Sigmoid colon (tissue), 7 donors: ENCODE data around the gene AMOT. TPM values are rescaled to one million over a fixed set of nuclear protein-coding genes. Genes with fewer than 3 reads are reported as not detected.

Experiments
- DNase-seq: peaks from one replicate; pipeline ENCODE4 v3.0.0-alpha.2; 2019
- H3K27ac ChIP-seq, 4 donors: fragments of 200-600 bp; sonication (generic); one replicate each; pipeline ENCODE4 v1.5.1; 2016 to 2019; ENCODE audit warnings: mild to moderate bottlenecking in 1 of 4
- H3K27me3 ChIP-seq, 3 donors: fragments of 200-600 bp; sonication (generic); one replicate each; pipeline ENCODE4 v1.5.1; 2019; ENCODE audit warnings: mild to moderate bottlenecking in 1 of 3
- H3K36me3 ChIP-seq, 4 donors: fragments of 200-600 bp; sonication (generic); one replicate each; pipeline ENCODE4 v1.5.1; 2016 to 2019
- H3K4me1 ChIP-seq, 4 donors: fragments of 200-600 bp; sonication (generic); one replicate each; pipeline ENCODE4 v1.5.1; 2017 to 2019
- H3K4me3 ChIP-seq, 4 donors: fragments of 200-600 bp; sonication (generic); one replicate each; pipeline ENCODE4 v1.5.1; 2017 to 2019; ENCODE audit warnings: mild to moderate bottlenecking in 2 of 4, moderate library complexity in 1 of 4
- H3K9me3 ChIP-seq, 4 donors: fragments of 200-600 bp in 3 of 4; sonication (generic) in 3 of 4; one replicate each; pipeline versions ENCODE4 v1.5.1 to v1.6.1; 2013 to 2019
- CTCF ChIP-seq, 4 experiments: fragments of 450-650 bp in 3 of 4; fragments of 200-600 bp in 1 of 4; IDR thresholded peaks; one replicate each; pipeline ENCODE4 v1.5.1; 2016 to 2019; ENCODE audit warnings: antibody characterized with exemption in 4 of 4, mild to moderate bottlenecking in 3 of 4, moderate library complexity in 2 of 4
- EP300 ChIP-seq, 4 donors: sonication (generic); formaldehyde crosslinking; IDR thresholded peaks; one replicate each; pipeline ENCODE4 v1.6.1; 2017; ENCODE audit warnings: antibody characterized with exemption in 4 of 4
- POLR2A ChIP-seq, 2 donors: fragments of 450-650 bp; IDR thresholded peaks; one replicate each; pipeline ENCODE4 v1.6.1; 2016; ENCODE audit warnings: antibody characterized with exemption in 2 of 2, mild to moderate bottlenecking in 2 of 2, moderate library complexity in 2 of 2
- POLR2AphosphoS5 ChIP-seq, 4 donors: sonication (generic); formaldehyde crosslinking; IDR thresholded peaks; one replicate each; pipeline ENCODE4 v1.6.1; 2017; ENCODE audit warnings: antibody characterized with exemption in 4 of 4
- WGBS, 2 donors: extraction: QIAGEN DNeasy Blood & Tissue Kit; methylation state at CpG; one replicate each; pipeline ENCODE4 v1.1.7; 2013; 5-methylcytosine and 5-hydroxymethylcytosine counted together
- intact Hi-C: fragments of 100-400 bp; cut with DNase I; formaldehyde crosslinking; loops from one replicate; pipeline ENCODE4 v1.15.1; 2023
- polyA plus RNA-seq, 3 donors: library from polyadenylated mRNA; stranded (reverse); fragments of 200-250 nt; gene quantifications; one replicate each; pipeline ENCODE4 v1.2.3, GENCODE V29; 2013
- total RNA-seq, 4 donors: library from RNA; depleted of rRNA; stranded (reverse); fragments of >200 nt; gene quantifications; one replicate each; pipeline ENCODE4 v1.1.0, GENCODE V29; 2016
- donor health status: healthy with polysubstance abuse.
- donor health status: Bipolar disorder and iron deficiency.
- donor health status: healthy.

AMOT gene
- total and polyA plus RNA-seq, 7 donors: 2.1 to 31.9 (median 14.1) TPM

- WGBS, 2 donors: 84 to 89% methylated on average over 10 of the region's 10 CpGs
- no peaks in the 10 kb centered on the region for H3K9me3 ChIP-seq
- H3K4me3 ChIP-seq: no peak overlapping the region
- intact Hi-C loops: no loop called here
- no peak overlapping the region for H3K27ac ChIP-seq
- H3K36me3 ChIP-seq: peaks cover 0 to 15% (median 0%) of the 10 kb centered on the region in 4 donors
- H3K27me3 ChIP-seq: no peaks in the 10 kb centered on the region
- H3K4me1 ChIP-seq: no peaks in the 10 kb centered on the region
- no peak for DNase-seq
- TF ChIP-seq POLR2A (IDR thresholded peaks at IDR 0.05) (no peak), CTCF (IDR thresholded peaks at IDR 0.05) (no peak), EP300 (IDR thresholded peaks at IDR 0.05) (no peak), POLR2AphosphoS5 (IDR thresholded peaks at IDR 0.05) (no peak)
These were observed 65.9 kb downstream of the AMOT start for GRCh38 chrX:112774651-112775293.

- Histone ChIP-seq H3K27me3 (no peaks in the 10 kb centered on the region), H3K4me3 (no peak overlapping the region), H3K4me1 (no peaks in the 10 kb centered on the region), H3K9me3 (no peaks in the 10 kb centered on the region), H3K36me3 (peaks cover 0 to 11% (median 0%) of the 10 kb centered on the region in 4 donors), H3K27ac (no peak overlapping the region)
- no peak for DNase-seq
- TF ChIP-seq EP300 (IDR thresholded peaks at IDR 0.05) (no peak), POLR2A (IDR thresholded peaks at IDR 0.05) (no peak), POLR2AphosphoS5 (IDR thresholded peaks at IDR 0.05) (no peak), CTCF (IDR thresholded peaks at IDR 0.05) (no peak)
- intact Hi-C loops: no loop called here
- WGBS, 2 donors: 78 to 83% methylated on average over 4 of the region's 4 CpGs
These were observed 66.5 kb downstream of the AMOT start for GRCh38 chrX:112774142-112774541.

- no peak for DNase-seq
- no peak overlapping the region for H3K4me3 ChIP-seq
- no peaks in the 10 kb centered on the region for H3K27me3 ChIP-seq
- H3K9me3 ChIP-seq: no peaks in the 10 kb centered on the region
- H3K27ac ChIP-seq: no peak overlapping the region
- no peaks in the 10 kb centered on the region for H3K4me1 ChIP-seq
- TF ChIP-seq POLR2AphosphoS5 (IDR thresholded peaks at IDR 0.05) (no peak), POLR2A (IDR thresholded peaks at IDR 0.05) (no peak), CTCF (IDR thresholded peaks at IDR 0.05) (no peak), EP300 (IDR thresholded peaks at IDR 0.05) (no peak)
- WGBS, 2 donors: 74 to 77% methylated on average over 3 of the region's 3 CpGs
- intact Hi-C loops: no loop called here
- no peaks in the 10 kb centered on the region for H3K36me3 ChIP-seq
These were observed 71.6 kb downstream of the AMOT start for GRCh38 chrX:112769034-112769433.

GRCh38 chrX:112768563-112768962 lies 72.1 kb downstream of the AMOT start:
- no peaks in the 10 kb centered on the region for H3K36me3 ChIP-seq
- H3K9me3 ChIP-seq: no peaks in the 10 kb centered on the region
- no peaks in the 10 kb centered on the region for H3K27me3 ChIP-seq
- H3K4me1 ChIP-seq: no peaks in the 10 kb centered on the region
- H3K4me3 ChIP-seq: no peak overlapping the region
- no peak overlapping the region for H3K27ac ChIP-seq
- TF ChIP-seq CTCF (IDR thresholded peaks at IDR 0.05) (no peak), POLR2AphosphoS5 (IDR thresholded peaks at IDR 0.05) (no peak), EP300 (IDR thresholded peaks at IDR 0.05) (no peak), POLR2A (IDR thresholded peaks at IDR 0.05) (no peak)
- 90% methylated on average over 2 of the region's 2 CpGs for WGBS, 2 donors
- DNase-seq: no peak
- intact Hi-C loops: no loop called here

GRCh38 chrX:112766774-112767173 lies 73.9 kb downstream of the AMOT start:
- intact Hi-C loops: no loop called here
- 96 to 97% methylated on average over 2 of the region's 2 CpGs for WGBS, 2 donors
- no peaks in the 10 kb centered on the region for H3K9me3 ChIP-seq

More at GRCh38 chrX:112766774-112767173, 73.9 kb downstream of the AMOT start:
- no peak overlapping the region for H3K4me3 ChIP-seq
- H3K36me3 ChIP-seq: no peaks in the 10 kb centered on the region
- TF ChIP-seq POLR2A (IDR thresholded peaks at IDR 0.05) (no peak), CTCF (IDR thresholded peaks at IDR 0.05) (no peak), EP300 (IDR thresholded peaks at IDR 0.05) (no peak), POLR2AphosphoS5 (IDR thresholded peaks at IDR 0.05) (no peak)
- DNase-seq: no peak
- H3K4me1 ChIP-seq: no peaks in the 10 kb centered on the region
- H3K27ac ChIP-seq: no peak overlapping the region
- H3K27me3 ChIP-seq: no peaks in the 10 kb centered on the region
